ENCODE data around the gene NKD2. TPM values are rescaled to one million over a fixed set of nuclear protein-coding genes. Genes with fewer than 3 reads are reported as not detected.

Gene NKD2
- total RNA-seq, 1 experiment from 2014 or later: 20.4 TPM

- no peak for TF ChIP-seq ZFX (IDR thresholded peaks at IDR 0.05)
- TF ChIP-seq, protein P1, sequence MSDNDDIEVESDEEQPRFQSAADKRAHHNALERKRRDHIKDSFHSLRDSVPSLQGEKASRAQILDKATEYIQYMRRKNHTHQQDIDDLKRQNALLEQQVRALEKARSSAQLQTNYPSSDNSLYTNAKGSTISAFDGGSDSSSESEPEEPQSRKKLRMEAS (IDR thresholded peaks at IDR 0.05): no peak
- TF ChIP-seq, protein P2, sequence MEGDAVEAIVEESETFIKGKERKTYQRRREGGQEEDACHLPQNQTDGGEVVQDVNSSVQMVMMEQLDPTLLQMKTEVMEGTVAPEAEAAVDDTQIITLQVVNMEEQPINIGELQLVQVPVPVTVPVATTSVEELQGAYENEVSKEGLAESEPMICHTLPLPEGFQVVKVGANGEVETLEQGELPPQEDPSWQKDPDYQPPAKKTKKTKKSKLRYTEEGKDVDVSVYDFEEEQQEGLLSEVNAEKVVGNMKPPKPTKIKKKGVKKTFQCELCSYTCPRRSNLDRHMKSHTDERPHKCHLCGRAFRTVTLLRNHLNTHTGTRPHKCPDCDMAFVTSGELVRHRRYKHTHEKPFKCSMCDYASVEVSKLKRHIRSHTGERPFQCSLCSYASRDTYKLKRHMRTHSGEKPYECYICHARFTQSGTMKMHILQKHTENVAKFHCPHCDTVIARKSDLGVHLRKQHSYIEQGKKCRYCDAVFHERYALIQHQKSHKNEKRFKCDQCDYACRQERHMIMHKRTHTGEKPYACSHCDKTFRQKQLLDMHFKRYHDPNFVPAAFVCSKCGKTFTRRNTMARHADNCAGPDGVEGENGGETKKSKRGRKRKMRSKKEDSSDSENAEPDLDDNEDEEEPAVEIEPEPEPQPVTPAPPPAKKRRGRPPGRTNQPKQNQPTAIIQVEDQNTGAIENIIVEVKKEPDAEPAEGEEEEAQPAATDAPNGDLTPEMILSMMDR (IDR thresholded peaks at IDR 0.05 in 2 of 3, conservative IDR thresholded peaks at IDR 0.05 in 1 of 3; ENCODE audit: borderline replicate concordance in 1 of 3, insufficient read depth in 1 of 3, low read depth in 2 of 3, low read length in 2 of 3): no peak
- no peak for TF ChIP-seq EZH2phosphoT487 (IDR thresholded peaks at IDR 0.05; ENCODE audit: borderline replicate concordance)
- no peak for TF ChIP-seq RAD21 (IDR thresholded peaks at IDR 0.05; ENCODE audit: low read depth)
These were observed 4.3 kb downstream of the NKD2 start (continued) for GRCh38 chr5:1012900-1013237.

- no peak overlapping the region for H3K4me3 ChIP-seq (replicated peaks in 1 of 2; ENCODE audit: low read depth in 1 of 2, low read length in 2 of 2)
- ATAC-seq (no peak), DNase-seq (ENCODE audit: low read depth, low spot score) (no peak)
- H3K9me2 ChIP-seq (ENCODE audit: insufficient read depth): no peaks in the 10 kb centered on the region
- RAD21 ChIA-PET (ENCODE audit: low non-redundant PET in 1 of 2, low total read pairs in 2 of 2, uncharacterized antibody in 2 of 2, unreplicated experiment in 2 of 2): no interaction called here
- intact Hi-C loops (cut with micrococcal nuclease): no loop called here
- H3K9me3 ChIP-seq (ENCODE audit: control insufficient read depth in 1 of 2, insufficient read depth in 1 of 2, low read depth in 1 of 2, low read length in 2 of 2): no peaks in the 10 kb centered on the region
- no peaks in the 10 kb centered on the region for H3K79me2 ChIP-seq (ENCODE audit: insufficient read depth, low read length)
- H2AFZ ChIP-seq (ENCODE audit: low read depth, low read length, poor library complexity, severe bottlenecking): no peak overlapping the region
- no peak overlapping the region for H3K27ac ChIP-seq (ENCODE audit: low read depth, low read length)
- CTCF ChIA-PET: no interaction called here
- H3K27me3 ChIP-seq (ENCODE audit: insufficient read depth, low read length): no peaks in the 10 kb centered on the region
- no peak overlapping the region for H3K4me2 ChIP-seq (ENCODE audit: low read length)
- POLR2A ChIA-PET: no interaction called here
- no peaks in the 10 kb centered on the region; the same call in 1 of the 2 replicates for H4K20me1 ChIP-seq (ENCODE audit: insufficient read depth)
- BruUV-seq (replicated peaks): no TSS peak
- no peak overlapping the region for H3K9ac ChIP-seq (ENCODE audit: low read length)
- peaks cover 13 to 25% of the 10 kb centered on the region in 2 experiments for H3K4me1 ChIP-seq (ENCODE audit: control insufficient read depth in 1 of 2, insufficient read depth in 2 of 2, low read length in 2 of 2)
- peaks cover 0 to 4% of the 10 kb centered on the region in 2 experiments; a peak in 1 of 4 replicates for H3K36me3 ChIP-seq (ENCODE audit: control insufficient read depth in 1 of 2, insufficient read depth in 2 of 2, low read length in 2 of 2)
- TF ChIP-seq EZH2phosphoT487 (IDR thresholded peaks at IDR 0.05; ENCODE audit: borderline replicate concordance) (no peak), SIN3A (IDR thresholded peaks at IDR 0.05; ENCODE audit: low read depth) (no peak), POLR2AphosphoS5 (IDR thresholded peaks at IDR 0.05; ENCODE audit: low read depth, low read length) (no peak), EZH2 (IDR thresholded peaks at IDR 0.05) (no peak), EGR1 (IDR thresholded peaks at IDR 0.05; ENCODE audit: low read depth) (no peak), ZBTB33 (IDR thresholded peaks at IDR 0.05; ENCODE audit: extremely low read depth, insufficient replicate concordance, low read length) (no peak), FOSL1 (IDR thresholded peaks at IDR 0.05; ENCODE audit: low read depth) (no peak)
- TF ChIP-seq, protein P2 (IDR thresholded peaks at IDR 0.05 in 2 of 3, conservative IDR thresholded peaks at IDR 0.05 in 1 of 3; ENCODE audit: borderline replicate concordance in 1 of 3, insufficient read depth in 1 of 3, low read depth in 2 of 3, low read length in 2 of 3): no peak
- TF ChIP-seq, protein P3, sequence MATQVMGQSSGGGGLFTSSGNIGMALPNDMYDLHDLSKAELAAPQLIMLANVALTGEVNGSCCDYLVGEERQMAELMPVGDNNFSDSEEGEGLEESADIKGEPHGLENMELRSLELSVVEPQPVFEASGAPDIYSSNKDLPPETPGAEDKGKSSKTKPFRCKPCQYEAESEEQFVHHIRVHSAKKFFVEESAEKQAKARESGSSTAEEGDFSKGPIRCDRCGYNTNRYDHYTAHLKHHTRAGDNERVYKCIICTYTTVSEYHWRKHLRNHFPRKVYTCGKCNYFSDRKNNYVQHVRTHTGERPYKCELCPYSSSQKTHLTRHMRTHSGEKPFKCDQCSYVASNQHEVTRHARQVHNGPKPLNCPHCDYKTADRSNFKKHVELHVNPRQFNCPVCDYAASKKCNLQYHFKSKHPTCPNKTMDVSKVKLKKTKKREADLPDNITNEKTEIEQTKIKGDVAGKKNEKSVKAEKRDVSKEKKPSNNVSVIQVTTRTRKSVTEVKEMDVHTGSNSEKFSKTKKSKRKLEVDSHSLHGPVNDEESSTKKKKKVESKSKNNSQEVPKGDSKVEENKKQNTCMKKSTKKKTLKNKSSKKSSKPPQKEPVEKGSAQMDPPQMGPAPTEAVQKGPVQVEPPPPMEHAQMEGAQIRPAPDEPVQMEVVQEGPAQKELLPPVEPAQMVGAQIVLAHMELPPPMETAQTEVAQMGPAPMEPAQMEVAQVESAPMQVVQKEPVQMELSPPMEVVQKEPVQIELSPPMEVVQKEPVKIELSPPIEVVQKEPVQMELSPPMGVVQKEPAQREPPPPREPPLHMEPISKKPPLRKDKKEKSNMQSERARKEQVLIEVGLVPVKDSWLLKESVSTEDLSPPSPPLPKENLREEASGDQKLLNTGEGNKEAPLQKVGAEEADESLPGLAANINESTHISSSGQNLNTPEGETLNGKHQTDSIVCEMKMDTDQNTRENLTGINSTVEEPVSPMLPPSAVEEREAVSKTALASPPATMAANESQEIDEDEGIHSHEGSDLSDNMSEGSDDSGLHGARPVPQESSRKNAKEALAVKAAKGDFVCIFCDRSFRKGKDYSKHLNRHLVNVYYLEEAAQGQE (IDR thresholded peaks at IDR 0.05; ENCODE audit: low read depth): no peak
- TF ChIP-seq, protein P4, sequence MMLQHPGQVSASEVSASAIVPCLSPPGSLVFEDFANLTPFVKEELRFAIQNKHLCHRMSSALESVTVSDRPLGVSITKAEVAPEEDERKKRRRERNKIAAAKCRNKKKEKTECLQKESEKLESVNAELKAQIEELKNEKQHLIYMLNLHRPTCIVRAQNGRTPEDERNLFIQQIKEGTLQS (IDR thresholded peaks at IDR 0.05): no peak
These were observed 4.8 kb downstream of the NKD2 start for GRCh38 chr5:1013238-1013947.

Data from HCT116 (cell line).